GM18502 (cell line): ENCODE measurements around the gene SCN3A.
A peak's percentile ranks its signal among the peaks of the same experiment; 100 is the strongest.

Experiments
- ATAC-seq: cut with Tn5 transposase; IDR thresholded peaks from one replicate; pipeline ENCODE4 v1.9.1; 2021; ENCODE audit warnings: mild to moderate bottlenecking; ENCODE audit not compliant: unreplicated experiment, poor library complexity

The SCN3A gene

DNA sequence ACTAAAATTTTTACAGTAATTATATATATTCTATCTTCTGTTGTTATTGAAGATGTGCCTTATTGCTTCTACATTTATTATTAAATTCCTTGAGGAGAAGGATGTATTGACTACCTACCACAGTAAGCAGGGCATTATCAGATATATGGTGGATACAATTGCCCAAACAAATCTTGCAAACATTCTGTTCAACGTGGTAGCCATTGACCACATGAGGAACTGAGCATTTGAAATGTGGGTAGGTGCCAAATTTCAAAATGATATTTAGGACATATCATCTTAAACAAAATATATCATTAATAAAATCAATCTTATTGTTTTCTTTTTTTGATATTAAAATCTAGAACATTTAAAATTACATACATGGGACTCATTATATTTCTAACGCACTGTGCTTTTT is 11.1 kb downstream of the SCN3A start:
- peak; percentile 53 for ATAC-seq

DNA sequence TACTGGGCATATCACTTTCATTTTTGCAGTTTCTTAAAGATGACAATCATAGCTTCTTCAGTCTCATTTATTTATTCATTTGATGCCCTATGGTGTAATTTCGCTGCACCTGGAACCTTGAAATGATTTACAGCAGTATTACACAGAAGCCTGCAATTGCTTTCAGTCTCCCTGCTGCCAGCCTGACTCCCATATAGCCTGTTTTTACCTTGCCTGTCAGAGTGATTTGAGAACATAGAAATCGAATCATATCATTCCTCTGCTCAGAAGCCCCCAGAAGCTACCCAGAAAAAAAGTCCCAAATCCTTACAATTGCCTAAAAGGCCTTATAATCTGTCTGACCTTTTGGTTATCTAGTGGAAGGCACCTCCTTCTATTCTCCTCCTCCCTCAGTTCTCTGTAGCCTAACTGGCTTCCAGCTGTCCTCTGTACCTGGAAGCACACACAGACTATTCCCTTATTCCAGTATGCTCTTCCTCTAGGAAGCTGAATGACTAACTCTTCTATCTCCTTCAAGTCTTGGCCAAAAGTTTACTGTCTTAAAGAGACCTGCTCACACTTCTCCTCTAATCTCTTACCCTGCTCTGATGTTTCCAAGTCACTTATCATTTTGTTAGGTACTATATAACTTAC is 12.6 kb downstream of the SCN3A start:
- ATAC-seq = no peak

DNA sequence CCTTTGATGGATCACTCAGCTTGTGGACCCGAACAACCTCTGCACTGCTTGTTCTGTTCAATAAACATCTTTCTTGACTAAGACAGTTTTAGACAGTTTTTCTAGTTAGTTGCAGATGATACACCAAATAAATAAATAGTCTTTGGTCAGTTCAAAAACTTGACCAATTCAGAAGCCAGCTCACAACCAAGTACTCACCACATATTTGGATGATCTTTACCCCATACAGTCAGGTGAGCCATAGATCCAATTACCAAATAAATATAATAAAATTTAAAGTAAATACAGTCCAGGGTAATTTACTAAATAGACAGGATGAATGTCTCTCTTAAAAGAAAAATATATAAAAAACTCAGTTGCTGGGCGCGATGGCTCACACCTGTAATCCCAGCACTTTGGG is 18.2 kb downstream of the SCN3A start:
- no peak for ATAC-seq

DNA sequence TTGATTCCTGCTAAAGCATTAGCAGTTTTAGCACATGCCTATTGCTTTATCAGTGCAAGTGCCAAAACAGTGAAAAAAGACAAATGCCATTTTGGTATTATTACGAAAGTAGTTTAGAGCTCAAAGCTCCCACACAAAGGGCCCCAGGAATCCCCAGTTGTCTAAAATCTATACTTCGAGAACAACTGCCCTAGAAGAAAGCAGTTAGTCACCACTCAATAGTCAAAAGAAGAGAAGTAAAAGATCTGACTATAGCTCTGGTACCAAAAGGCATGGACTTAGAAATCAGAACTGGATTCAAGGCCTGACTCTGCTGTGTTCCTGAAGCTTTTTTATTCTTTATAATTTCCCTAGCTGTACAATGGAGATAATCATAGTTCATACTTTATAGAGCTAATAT is 21.8 kb downstream of the SCN3A start:
- ATAC-seq = no peak

DNA sequence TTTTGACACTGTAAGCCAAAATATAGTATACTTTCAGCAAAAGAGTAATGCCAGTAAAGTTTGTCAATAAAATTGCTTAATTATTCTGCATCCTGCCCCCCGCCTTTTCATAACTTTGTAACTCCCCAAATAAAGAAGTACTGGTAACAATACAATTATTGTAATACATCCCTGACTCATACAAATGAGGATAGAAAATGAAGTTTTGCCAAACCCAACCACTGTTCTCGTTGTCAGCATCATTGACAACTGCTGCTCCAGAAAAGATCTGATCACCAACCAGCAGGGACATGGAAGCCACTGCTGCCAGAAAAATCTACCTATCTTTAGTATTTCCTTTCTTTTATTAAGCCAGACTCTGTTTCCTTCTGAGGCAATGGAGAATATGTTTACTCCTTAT is 27.1 kb downstream of the SCN3A start:
- no peak for ATAC-seq

DNA sequence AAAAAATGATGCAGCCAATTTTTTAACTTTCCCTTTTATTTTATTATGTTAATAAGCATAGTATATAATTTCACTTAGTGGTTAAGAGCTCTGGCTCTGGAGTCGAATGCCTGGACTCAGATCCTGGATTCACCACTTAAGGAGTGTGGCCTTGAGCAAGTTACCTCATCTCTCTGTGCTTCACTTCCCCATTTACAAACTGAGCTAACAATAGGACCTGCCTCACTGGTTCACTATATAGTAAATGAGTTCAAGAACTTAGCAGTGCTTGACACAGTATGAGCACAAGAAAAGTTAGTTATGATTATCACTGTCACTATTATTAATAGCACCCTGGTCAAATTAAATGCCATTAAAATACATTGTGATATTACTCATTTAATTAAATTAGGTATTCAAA is 30.6 kb downstream of the SCN3A start:
- peak; percentile 82 for ATAC-seq

DNA sequence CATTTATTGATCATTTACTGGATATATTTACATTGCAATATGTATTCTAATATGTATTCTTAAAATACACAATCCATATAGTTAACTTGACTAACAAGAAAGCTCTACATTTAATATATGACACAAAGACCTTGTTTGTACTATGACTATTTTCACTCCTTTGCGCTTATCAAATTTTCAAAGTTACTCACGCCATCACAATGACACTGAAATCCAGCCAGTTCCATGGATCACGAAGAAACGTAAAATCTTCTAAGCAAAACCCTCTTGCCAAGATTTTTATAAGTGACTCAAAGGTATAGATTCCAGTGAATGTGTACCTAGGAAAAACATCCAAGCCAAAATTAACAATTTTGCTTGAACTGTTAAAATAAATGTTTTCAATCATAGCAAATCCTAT is 39.6 kb downstream of the SCN3A start:
- ATAC-seq = no peak

DNA sequence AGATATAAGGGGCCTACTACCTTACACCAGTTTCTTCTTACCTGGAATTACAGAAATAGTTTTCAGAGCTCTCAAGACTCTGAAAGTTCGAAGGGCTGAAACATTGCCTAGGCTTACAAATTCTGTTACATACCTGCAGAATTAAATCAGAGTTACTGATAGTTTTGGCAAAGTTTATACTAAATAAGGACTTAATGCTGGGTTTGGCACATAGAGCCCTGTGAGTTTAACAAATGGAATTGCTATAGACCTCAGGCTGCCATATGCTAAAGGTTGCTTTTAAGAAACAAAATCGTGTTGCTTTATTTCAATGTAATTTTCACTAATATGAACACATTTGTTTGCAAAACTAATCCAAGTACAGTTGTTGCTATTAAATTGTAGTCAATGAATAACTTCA is 40.1 kb downstream of the SCN3A start:
- no peak for ATAC-seq

DNA sequence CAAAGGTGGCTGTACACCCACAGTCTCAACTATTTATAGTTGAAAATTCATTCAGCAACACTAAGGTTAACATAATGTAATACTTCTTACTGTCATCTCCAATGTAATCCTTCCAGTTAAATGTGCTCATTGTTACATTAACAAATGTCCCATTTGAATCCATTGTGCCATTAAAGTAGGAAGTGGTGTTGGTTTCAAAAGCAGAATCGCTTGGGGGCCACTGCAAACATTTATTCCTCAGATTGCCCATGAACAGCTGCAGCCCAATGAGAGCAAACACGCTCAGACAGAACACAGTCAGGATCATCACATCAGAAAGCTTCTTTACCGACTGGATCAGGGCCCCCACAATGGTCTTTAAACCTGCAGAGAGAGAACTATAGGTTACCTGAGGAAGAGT is 41.4 kb downstream of the SCN3A start:
- no peak for ATAC-seq

DNA sequence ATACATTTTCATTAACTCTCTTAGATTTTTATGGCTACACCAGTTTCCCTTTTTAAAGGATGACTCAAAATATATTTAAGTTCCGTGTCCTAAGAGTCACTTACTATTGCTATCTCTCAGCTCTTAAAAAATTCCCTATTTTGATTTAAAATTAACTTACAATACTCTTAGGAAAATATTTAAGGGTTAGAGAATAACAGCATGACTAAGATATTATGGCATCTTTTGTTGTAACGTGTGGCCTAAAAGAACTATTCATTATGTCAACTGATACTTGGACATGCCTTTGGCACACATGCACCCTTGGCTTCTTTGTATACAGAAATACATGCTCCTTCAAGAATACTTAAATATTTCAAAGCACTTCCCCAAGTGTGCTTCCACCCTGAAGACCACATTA is 42.3 kb downstream of the SCN3A start:
- no peak for ATAC-seq

DNA sequence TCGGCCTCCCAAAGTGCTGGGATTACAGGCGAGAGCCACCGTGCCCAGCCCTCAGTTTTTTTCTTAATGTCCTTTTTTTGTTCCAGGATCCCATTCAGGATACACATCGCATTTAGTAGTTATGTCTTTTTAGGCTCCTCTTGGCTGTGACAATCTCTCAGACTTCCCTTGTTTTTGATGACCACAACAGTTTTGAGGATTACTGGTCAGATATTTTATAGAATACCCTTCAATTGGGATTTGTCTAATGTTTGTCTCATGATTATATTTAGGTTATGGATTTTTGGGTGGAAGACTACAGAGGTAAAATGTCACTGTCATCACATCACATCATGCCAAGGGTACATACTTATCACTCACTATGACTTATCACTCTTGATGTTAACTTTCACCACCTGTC is 46.7 kb downstream of the SCN3A start:
- no peak for ATAC-seq

DNA sequence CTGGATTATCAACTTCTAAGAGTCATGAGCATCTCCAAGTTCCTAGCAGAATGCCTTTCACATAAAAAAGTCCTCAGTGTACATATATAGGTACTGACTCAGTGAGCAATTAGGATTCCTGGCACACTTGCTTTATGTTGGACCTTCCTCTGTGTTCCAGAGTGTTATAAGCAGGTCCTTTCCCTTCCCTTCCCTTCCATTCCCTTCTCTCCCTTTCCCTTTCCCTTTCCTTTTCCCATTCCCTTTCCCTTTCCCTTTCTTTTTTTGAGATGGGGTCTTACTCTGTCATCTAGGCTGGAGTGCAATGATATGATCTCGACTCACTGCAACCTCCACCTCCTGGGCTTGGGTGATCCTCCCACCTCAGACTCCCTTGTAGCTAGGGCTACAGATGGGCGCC is 48.7 kb downstream of the SCN3A start:
- ATAC-seq = no peak

DNA sequence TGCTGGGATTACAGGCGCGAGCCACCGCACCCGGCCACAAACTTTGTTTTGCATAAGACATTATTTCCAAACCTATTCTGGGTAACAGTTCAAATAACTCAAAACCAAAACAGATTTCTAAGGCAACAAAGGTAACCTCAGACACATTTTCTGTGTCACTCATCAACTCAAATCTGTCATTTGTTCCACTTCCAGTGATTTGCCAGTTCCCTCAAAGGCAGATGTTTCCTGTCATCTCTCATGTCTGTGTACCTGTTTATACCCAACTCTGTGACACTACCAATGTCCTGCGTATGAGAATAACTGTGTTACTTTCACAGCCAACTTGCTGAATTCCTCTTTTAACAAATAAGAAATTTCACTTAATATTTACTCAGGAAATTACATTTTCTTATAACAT is 54.4 kb downstream of the SCN3A start:
- ATAC-seq = peak; percentile 96

DNA sequence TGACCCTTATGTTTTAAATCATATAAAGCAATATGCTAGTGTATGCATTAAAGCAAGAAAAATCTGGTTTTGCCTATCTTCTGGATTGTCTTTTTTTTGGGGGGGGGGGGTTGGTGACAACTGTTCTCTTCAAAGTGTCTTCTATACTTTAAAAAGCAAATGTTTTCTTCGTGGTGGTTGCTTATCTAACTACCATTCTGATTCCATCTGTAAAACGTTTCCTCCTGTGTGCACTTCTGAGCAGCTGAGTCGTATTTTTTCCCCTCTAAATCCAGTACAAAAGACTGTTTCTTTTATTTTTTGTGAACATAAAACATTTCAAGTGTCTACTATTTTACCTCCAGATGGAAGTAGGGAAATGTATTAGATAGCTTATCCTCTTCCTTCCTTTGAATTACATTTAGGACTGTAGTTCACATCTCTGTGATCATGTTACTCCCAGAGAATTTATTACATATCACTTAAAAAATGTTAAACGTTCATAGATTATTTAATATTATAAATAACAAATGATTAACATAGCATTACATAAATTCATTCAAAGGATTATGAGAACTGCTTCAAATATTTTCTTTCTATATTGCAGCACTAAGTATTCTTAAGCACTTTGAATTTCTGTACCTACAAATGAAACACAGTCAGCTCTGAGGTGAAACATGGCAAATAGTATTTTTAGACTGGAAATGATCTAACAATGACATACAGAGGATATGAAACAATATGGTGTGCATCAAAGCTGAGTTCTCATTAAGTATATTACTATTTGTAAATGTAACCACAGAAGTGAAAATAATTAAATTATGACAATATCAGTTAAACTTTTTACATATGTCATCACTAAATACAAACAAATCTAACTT is 56.4 kb downstream of the SCN3A start:
- ATAC-seq = no peak

DNA sequence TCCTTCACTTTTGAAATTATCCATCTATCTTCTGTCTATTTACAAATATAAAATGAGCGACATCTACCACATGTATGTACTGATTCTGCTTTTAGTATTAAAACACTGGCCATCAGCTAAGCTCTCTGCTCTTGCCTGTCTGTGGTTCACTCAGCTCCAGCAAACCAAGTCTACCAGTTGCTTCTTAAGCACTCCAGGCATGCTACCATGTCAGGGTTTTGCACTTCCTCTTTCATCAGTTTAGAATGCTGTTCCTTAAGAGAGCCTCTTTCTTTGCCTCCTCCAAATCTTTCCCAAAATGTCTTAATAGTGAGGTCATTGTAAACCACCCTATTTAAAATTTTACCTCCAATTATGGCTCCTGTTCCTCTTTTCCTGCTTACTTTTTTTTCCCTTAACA is 59.5 kb downstream of the SCN3A start:
- ATAC-seq = peak; percentile 83

DNA sequence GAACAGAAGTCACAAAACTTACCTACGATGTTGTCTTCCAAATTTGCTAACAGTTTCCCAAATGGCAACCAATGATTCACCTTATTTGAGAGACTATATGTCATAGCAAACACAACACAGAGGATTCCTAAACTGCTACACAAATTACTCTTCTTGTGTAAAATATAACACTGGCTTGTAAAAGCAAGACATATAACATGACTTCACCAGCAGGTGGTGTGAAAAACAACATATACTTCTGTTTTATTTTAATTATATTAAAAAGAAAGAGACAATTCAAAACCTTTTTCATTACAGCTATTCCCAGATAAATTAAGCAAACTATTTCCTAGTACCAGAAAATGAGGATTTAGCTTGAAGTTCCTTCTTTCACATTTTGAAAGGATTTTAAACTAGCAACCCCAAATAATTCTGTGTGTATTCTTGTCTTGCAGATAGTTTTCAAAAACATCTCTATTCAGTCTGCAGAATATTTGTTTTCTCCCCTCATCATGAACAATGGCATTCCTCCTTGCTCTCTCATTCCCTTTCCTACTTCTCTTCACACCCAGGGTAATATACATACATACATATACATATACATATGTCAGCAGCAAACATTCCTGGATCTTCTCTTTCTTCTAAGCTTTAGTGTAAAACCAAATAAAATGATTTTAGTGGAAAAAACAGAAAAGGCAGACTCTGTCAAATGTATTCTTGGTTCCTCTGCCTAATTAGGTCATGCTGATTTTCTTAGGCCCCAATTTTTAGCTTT is 62.1 kb downstream of the SCN3A start:
- ATAC-seq = no peak

DNA sequence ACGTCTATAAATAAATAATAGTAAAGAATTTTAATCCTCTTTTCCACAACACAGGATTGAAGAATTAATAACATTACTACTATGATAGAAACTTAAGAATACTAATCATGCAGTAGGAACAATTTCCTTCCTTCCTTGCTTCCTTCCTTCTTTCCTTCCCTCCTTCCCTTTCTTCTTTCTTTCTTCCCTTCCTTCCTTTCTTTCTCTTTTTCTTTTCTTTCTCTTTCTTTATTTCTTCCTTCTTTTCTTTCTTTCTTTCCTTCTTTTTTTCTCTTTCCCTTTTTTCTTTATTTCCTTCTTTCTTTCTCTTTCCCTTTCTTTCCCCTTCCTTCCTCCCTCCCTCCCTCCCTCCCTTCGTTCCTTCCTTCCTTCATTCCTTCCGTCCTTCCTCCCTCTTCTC is 77.6 kb downstream of the SCN3A start:
- ATAC-seq = no peak

DNA sequence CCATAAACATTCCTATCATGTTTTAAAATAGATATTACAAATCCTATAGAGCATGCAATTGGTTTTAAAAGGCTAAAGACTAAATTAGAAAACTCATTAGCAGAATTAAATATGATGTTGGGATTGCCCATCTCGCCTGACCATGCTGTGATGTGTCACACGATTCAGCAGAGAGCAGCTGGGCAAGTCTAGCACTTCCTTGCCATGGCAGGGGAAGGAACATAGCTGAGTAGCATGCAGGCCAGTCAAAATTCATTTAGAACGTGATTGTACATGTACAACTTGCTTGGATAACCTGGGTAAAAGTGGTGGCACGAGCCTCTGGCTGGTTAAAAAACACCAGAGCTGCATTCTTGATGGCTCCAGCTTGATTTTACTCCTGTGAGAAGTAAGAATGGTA is 81.3 kb downstream of the SCN3A start:
- ATAC-seq = no peak

DNA sequence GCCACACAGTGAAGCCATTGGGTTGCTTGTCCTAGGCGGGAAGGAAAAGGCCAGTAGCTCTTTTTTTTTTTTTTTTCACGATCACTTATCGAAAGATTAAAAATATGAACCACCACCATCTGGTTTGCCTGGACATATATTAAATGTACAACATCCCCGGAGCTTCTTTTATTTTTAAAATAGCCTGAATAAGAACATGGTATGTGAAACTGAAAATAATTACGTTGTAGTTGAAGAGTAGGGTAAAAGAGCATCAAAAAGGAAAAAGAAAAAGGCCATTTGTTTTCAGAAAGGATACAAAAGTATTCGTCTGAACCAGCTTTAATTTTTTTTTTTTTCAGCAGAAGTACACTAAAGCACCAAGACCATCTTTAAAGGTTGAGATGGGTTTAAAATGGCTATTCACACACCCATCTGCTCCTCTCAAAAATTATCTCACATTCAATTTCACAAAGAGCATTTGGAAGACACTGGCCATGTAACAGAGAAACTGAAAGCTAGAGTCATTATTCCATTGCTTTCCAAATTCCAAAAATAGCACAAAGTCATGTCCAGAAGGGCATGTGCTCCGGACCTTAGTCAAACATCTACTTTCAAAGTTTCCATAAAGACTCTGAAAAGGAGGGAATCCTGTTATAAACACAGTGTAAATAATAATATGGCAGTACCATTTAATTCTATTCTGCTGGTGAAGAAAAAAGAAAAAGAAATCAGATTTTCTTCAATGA is 82.9 kb downstream of the SCN3A start:
- no peak for ATAC-seq

DNA sequence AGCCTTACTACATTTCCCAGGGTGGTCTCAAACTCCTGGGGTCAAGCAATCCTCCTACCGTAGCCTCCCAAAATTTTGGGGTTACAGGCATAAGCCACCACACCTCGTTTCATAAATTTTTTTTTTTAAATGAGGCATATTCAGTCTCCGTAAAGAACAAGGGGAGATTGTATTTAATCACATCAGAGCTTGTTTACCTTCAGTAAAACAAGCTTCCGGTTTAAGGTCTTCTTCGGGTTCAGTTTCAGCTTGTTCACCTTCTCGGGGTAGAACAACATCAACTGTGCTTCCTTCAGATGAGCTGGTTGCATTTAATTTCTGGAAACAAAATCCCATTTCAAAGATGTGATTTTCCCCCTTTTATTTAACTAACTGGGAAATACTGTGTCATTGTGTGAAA is 88.6 kb downstream of the SCN3A start:
- ATAC-seq = no peak
